GM19240 (cell line): ENCODE measurements around the gene RNF115.
"Not testable (repeated sequence)": the region's sequence is repeated elsewhere in the genome, so short reads cannot be mapped to it uniquely, and the experiment has no call there.

Experiments
- DNase-seq: peaks from one replicate; pipeline ENCODE4 v3.0.0; 2011; ENCODE audit warnings: low spot score; ENCODE audit not compliant: insufficient read length

RNF115 gene

DNA sequence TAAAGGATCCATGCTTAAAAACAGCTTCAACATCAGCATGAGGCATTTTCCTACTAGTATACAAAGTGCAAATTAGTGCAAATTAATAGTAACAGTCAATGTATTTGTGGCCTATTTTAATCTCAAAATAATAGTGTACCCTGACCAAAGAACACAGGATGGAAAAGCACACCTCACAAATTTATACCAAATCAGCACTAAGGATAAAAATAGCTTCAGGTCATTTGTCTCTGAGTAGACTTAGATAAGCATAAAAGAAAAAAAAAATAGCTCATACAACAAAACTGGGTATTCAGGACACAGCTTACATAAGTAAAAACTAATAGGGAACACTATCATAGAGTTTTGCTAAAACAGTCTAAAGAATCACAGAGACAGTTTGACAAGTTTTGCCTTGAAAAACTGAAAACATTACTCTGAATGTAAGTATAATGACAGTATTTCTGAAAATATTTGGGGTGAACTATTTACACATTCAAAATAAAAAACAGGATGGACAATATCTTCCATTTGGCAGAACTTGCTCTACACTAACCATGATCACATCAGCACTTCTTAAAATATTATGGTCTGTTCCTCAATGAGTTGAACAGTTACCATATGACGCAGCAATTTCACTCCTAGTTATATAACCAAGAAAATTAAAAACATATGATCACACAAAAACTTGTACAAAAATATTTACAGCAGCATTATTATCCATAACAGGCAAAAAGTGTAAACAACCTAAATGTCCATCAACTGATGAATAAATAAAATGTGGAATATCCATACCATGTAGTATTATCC, 46.3 kb downstream of the RNF115 start:
- no peak for DNase-seq

DNA sequence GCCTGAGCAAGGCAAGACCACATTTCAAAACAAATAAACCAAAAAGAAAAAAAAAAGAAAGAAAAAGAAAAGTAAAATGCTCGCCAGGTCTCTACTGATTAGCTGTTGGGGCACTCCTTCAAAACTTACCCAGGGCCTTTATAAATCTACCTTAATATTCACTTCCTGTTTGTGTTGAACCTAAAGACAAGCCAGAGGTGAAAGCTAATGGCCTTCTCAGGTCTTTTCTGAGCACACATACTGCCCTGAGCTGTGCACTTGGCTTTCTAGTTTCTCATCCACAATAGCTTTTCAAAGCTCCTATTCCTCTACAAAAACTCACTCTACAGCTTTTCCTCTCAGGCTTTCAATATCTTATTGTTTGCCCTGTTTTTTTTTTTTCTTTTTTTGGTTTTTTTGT, 50.5 kb downstream of the RNF115 start:
- DNase-seq, result no peak

DNA sequence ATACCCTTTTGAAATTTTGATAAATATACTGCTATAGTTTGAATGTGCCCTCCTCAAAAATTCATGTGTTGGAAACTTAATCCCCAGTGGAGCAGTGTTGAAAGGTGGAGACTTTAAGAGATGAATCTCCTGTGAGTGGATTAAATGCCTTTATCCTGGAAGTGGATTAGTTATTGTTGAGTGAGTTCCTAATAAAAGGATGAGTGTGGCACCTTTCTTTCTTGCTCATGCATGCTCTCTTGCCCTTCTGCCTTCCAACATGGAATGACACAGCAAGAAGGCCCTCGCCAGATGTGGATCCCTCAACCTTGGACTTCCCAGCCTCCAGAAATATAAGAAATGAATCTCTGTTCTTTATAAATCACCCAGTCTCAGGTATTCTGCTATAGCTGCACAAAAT, 52.8 kb downstream of the RNF115 start:
- DNase-seq, result no peak

DNA sequence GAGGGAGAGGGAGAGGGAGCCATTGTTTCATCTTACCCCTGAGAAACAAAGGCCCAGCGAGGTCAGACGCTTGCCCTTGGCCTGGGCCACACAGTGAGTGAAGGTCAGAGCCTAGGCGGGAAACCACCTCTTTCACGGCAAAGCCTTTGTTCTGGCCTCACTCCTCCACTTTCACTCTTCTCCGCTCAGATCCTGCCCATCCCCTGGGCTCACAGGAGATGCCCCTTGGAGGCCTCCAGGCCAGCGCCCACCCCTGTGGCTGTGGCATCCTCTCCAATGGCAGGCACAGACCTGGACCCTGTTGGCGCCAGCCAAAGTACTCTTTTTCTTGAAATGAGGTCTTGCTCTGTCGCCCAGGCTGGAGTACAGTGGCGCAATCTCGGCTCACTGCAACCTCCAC, 55.9 kb downstream of the RNF115 start:
- not testable (repeated sequence) for DNase-seq

DNA sequence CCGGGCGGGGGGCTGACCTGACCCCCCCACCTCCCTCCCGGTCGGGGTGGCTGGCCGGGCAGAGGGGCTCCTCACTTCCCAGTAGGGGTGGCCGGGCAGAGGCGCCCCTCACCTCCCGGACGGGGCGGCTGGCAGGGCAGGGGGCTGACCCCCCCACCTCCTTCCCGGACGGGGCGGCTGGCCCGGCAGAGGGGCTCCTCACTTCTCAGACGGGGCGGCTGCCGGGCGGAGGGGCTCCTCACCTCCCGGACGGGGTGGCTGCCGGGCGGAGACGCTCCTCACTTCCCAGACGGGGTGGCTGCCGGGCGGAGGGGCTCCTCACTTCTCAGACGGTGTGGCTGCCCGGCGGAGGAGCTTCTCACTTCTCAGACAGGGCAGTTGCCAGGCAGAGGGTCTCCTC, 57.0 kb downstream of the RNF115 start:
- DNase-seq, result not testable (repeated sequence)

DNA sequence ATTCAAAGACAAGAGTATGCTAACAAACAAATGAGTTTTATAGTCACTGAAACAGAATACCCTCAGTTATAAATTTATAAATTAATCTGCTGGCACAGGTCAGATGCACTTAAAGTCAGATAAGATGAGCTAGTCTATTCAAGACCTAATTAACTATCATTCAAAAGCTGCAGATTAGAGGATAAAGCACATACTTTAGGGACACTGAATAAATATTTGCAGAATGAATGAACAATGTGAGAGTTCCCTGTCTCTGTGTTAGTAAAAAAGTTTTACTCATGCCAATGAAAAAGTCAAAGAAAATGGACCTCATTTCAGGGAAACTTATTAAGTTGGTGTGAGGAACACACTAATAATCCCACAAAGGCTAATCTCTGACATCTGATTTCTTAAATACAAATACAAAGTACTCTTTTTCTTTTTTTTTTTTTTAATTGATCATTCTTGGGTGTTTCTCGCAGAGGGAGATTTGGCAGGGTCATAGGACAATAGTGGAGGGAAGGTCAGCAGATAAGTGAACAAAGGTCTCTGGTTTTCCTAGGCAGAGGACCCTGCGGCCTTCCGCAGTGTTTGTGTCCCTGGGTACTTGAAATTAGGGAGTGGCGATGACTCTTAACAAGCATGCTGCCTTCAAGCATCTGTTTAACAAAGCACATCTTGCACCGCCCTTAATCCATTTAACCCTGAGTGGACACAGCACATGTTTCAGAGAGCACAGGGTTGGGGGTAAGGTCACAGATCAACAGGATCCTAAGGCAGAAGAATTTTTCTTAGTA, 58.1 kb downstream of the RNF115 start:
- DNase-seq, result not testable (repeated sequence)

DNA sequence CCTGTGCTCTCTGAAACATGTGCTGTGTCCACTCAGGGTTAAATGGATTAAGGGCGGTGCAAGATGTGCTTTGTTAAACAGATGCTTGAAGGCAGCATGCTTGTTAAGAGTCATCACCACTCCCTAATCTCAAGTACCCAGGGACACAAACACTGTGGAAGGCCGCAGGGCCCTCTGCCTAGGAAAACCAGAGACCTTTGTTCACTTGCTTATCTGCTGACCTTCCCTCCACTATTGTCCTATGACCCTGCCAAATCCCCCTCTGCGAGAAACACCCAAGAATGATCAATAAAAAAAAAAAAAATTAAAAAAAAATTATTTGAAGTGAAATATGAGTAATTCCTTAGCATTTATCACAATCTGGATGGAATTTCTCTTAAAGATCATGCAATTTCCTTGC, 58.8 kb downstream of the RNF115 start:
- not testable (repeated sequence) for DNase-seq

DNA sequence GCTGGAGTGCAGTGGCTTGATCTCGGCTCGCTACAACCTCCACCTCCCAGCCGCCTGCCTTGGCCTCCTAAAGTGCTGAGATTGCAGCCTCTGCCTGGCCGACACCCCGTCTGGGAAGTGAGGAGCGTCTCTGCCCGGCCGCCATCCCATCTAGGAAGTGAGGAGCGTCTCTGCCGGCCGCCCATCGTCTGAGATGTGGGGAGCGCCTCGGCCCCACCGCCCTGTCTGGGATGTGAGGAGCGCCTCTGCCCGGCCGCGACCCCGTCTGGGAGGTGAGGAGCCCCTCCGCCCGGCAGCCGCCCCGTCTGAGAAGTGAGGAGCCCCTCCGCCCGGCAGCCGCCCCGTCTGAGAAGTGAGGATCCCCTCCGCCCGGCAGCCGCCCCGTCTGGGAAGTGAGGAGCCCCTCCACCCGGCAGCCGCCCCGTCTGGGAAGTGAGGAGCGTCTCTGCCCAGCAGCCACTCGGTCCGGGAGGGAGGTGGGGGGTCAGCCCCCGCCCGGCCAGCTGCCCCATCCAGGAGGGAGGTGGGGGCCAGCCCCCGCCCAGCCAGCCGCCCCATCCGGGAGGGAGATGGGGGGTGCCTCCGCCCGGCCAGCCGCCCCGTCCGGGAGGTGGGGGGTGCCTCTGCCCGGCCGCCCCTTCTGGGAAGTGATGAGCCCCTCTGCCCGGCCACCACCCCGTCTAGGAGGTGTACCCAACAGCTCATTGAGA, 59.5 kb downstream of the RNF115 start:
- not testable (repeated sequence) for DNase-seq

DNA sequence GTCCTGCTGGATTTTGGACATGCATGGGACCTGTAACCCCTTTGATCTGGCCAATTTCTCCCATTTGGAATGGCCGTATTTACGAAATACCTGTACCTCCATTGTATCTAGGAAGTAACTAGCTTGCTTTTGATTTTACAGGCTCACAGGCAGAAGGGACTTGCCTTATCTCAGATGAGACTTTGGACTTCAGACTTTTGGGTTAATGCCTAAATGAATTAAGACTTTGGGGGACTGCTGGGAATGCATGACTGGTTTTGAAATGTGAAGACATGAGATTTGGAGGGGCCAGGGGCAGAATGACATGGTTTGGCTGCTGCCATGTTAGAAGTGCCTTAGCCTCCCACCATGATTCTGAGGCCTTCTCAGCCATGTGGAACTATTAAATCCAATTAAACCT, 61.9 kb downstream of the RNF115 start:
- DNase-seq, result not testable (repeated sequence)

DNA sequence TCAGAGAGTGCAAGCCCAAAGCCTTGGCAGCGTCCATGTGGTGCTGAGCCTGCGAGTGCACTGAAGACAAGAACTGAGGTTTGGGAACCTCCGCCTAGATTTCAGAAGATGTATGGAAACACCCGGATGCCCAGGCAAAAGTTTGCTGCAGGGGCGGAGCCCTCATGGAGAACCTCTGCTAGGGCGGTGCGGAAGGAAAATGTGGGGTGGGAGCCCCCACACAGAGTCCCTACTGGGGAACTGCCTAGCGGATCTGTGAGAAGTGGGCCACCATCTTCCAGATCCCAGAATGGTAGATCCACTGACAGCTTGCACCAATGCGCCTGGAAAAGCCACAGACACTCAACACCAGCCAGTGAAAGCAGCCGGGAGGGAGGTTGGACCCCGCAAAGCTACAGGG, 62.4 kb downstream of the RNF115 start:
- not testable (repeated sequence) for DNase-seq

DNA sequence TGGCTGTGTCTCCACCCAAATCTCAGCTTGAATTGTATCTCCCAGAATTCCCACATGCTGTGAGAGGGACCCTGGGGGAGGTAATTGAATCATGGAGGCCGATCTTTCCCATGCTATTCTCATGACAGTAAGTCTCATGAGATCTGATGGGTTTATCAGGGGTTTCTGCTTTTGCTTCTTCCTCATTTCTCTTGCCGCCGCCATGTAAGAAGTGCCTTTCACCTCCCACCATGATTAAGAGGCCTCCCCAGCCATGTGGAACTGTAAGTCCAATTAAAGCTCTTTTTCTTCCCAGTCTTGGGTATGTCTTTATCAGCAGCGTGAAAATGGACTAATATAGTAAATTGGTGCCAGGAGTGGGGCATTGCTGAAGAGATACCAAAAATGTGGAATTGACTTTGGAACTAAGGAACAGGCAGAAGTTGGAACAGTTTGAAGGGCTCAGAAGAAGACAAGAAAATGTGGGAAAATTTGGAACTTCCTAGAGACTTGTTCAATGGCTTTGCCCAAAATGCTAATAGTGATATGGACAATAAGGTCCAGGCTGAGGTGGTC, 63.4 kb downstream of the RNF115 start:
- not testable (repeated sequence) for DNase-seq

DNA sequence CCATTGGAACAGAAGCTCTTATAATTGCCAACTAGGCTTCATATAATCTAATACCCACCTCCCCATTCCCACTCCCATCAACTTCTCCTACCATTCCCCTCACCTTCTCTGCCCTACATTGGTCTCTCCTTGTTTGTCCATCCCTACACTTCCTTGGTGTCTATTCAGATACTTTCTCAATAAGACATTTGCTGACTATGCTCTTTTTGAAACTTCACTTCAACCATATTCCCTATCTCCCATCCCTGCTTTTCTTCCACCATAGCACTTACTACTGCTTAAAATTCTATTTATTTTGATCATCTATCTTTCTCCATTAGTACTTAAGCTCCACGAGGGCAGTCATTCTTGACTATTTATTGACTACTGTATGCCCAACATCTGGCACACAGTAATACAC, 64.2 kb downstream of the RNF115 start:
- DNase-seq, result no peak

DNA sequence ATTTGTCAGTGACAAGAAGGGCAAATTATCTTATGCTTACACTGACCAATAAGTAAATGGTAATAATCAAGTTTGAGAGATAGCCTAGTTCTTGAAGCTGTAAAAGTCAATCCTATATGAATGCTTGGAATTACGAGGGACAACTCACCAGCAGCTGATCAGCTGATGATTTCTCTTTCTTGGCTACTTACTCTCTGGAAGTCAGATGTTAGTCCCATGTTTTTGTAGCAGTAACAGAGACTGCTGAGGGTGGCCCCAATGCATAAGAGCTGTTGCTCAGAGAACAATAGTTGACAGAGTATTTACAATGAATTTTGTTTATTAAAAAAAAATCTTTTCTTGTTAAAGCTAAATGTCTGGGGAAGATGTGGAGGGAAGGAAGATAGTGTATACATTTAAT, 65.3 kb downstream of the RNF115 start:
- DNase-seq, result no peak

DNA sequence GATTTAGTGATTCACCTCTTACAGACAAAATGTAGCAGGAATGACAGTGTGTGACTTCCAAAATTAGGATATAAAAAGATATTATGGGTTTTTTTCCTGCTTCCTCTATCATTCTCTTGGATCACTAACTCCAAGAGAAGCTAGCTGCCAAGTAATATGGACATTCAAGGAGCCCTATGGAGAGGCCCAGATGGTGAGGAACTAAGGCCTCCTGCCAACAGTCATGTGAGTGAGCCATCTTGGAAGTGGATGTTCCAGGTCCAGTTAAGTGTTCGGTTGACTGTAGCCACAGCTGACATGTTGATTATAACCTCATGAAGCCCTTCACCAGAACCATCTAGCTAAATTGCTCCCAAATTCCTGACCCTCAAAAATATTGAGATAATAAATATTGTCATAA, 65.8 kb downstream of the RNF115 start:
- no peak for DNase-seq

DNA sequence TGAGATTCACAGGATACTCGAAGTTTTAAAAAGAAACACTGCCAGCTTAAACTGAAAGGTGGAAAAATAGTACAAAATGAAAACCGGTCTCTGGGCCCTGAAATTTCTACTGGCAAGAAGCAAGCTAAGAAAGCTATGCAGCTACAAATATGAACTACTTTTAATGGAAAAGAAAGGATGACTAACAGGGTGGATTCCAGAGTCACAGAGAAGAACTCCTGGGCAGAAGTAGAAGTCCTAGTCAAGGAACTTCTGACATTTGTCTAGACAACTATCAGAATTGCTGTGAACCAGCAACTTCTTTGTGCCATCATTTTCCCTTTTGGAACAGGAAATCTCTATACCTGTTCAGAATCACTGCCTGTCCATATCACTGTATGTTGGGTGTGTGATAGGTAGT, 66.5 kb downstream of the RNF115 start:
- DNase-seq, result no peak

DNA sequence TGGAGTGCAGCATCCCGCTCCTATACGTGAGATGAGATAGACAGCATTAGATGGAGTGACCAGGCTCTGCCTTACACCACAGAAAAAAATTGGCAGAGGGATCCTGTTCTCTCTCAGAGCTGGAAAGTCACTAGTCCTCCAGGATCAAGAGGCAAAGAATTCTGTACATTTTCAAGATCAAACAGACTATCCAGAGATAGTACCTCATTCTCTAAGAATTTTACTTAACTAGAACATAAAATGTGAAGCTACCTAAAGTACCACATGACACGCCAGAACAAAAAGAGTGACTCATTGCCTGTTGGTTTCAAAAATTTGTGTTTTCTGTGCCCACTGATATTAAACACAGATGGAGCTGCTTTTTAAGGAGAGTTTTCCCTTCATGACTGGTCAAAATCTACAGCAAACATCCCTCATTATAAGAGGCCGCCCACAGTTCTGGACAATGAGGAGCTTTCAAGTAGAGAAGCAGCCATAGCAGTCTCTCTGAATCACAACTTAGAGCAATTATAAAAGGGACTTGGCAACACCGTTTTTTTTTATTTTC, 72.3 kb downstream of the RNF115 start:
- no peak for DNase-seq

DNA sequence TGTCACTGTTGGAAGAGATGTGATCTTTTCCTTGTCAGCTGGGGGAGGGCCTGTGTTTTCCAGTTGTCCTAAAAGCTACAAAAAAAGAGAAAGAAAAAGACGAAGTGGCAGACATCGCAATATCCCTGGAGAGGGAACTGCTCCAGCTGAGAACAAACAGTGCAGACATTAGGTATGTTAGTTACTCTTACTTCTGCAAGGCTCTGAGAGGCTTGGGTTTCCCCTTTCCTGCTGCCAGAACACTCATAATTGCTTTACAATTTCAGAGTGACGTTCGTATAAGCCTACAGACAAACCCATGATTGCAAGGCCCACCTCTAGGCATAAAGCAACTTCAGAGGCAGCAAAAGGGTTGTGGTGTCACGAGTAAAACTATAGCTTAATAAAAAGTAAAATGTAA, 73.5 kb downstream of the RNF115 start:
- DNase-seq, result no peak

DNA sequence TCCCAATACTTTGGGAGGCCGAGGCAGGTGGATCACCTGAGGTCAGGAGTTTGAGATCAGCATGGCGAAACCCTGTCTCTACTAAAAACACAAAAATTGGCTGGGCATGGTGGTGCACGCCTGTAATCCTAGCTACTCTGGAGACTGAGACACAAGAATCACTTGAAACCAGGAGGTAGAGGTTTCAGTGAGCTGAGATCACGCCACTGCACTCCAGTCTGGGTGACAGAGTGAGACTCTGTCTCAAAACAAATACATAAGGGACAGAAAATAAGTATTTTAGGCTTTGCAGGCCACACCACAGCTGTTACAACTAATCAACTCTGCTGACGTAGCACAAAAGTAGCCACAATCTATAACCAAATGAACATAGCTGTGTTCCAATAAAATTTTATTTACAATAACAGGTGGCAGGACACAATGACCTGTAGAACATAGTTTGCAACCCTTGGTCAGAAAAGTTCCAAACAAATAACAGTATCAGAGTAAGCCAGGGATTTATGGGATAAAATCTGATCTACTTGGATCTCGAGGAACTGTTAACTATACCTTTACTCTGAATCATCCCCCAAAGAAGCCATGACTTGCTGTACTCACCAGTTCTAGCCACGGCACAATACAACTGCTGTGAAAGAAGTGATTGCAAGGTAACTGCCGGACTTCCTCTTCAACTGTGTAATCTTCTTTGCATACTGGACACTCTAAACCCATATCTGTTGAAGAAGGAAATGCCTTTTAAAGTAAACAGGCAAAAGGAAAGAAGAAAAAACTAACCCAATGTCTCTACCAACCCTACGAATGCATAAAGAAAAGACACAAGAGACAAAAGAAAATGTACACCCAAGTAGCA, 76.3 kb downstream of the RNF115 start:
- DNase-seq, result no peak

DNA sequence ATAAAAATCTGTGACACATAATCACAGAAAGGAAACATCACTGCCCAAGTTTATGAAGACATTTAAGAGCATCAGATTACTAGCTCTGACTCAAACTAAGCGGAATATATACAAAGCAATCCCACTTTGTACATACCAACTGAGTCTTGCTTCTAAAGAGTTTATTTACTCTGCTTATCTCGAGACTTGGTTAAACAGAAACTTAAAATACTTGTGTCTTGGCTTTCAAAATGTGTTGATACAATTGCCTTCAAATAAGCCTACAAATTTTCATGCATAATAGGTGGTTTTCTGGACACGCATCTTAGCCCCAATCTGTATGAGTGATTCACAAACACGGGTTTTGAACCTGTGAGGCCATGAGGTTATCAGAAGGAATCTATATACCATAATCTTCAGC, 83.6 kb downstream of the RNF115 start:
- DNase-seq, result no peak

DNA sequence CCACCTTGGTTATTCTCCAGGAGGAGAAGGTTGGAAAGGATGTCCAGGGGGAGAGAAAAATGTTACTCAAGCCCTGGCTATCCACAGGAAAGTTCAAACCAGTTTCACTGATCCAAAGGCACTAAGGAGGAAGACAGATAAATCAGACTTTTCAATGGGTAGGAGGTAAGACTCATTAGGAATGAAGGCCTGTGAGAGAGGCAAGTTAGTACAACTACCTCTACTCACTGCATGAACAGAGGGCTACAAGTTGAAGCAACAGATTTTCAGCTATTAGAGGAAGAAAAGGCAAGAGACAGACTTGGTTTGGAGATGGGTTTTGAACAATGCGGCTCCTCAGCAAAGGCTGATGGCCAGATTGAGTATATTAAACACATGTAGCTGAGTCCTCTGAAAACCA, 87.7 kb downstream of the RNF115 start:
- DNase-seq, result no peak

DNA sequence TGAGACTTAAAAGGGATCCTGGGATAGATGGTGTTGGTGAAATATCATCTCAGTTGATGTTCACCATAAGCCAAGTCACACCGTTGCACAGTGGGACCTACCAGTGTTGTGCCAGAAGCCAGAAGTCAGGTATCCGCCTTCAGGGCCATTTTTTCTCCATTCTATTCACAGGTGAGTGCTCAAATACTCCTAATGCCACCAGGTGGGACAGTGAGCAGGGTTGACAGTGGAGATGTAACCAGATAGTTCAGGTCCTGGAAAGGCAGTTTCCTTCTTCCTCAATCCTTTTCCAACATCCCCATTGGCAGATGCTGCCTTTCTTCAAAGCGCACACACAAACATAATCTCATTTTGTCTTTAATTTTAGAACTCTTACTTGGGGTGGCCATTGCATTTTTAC, 93.0 kb downstream of the RNF115 start:
- DNase-seq, result no peak
